ENCODE data around the gene DIPK1B.

DNA sequence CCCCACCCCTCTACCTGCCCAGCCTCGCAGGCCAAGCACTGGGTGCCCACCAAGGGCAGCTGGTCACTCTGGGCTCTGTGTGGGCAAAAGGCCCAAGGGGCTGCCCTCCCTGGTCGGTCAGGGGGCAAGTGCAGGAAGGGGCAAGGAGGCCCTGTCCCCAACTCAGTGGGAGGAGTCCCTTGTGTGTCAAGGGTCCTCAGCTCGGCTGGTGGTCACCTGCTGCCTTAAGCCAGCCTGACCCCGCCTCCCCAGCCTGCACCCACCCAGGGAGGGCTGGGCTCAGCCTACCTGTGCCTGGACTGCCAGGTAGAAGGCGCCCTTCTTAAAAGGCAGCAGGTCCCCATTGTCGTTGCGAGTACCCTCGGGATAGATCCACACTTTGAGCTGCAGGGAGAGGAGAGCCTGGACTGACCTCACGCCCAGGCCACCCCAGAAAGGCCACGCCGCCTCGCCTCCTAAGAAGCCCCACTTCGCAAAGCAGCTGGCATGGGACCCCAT, 36.0 kb upstream of the DIPK1B start:
- TF ChIP-seq, protein P1, sequence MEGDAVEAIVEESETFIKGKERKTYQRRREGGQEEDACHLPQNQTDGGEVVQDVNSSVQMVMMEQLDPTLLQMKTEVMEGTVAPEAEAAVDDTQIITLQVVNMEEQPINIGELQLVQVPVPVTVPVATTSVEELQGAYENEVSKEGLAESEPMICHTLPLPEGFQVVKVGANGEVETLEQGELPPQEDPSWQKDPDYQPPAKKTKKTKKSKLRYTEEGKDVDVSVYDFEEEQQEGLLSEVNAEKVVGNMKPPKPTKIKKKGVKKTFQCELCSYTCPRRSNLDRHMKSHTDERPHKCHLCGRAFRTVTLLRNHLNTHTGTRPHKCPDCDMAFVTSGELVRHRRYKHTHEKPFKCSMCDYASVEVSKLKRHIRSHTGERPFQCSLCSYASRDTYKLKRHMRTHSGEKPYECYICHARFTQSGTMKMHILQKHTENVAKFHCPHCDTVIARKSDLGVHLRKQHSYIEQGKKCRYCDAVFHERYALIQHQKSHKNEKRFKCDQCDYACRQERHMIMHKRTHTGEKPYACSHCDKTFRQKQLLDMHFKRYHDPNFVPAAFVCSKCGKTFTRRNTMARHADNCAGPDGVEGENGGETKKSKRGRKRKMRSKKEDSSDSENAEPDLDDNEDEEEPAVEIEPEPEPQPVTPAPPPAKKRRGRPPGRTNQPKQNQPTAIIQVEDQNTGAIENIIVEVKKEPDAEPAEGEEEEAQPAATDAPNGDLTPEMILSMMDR (IDR thresholded peaks at IDR 0.05), result no peak
- TF ChIP-seq SMAD3 (CRISPR knock-in tag; IDR thresholded peaks at IDR 0.05; ENCODE audit: borderline replicate concordance) (no peak), GABPB1 (CRISPR knock-in tag; IDR thresholded peaks at IDR 0.05) (no peak), SOX15 (CRISPR knock-in tag; IDR thresholded peaks at IDR 0.05) (no peak), ESRRA (CRISPR knock-in tag; IDR thresholded peaks at IDR 0.05; ENCODE audit: borderline replicate concordance) (no peak), TP53 (CRISPR knock-in tag; IDR thresholded peaks at IDR 0.05) (no peak), JUN (CRISPR knock-in tag; IDR thresholded peaks at IDR 0.05) (no peak), ZNF416 (CRISPR knock-in tag; IDR thresholded peaks at IDR 0.05) (no peak)
- TF ChIP-seq, protein P2, sequence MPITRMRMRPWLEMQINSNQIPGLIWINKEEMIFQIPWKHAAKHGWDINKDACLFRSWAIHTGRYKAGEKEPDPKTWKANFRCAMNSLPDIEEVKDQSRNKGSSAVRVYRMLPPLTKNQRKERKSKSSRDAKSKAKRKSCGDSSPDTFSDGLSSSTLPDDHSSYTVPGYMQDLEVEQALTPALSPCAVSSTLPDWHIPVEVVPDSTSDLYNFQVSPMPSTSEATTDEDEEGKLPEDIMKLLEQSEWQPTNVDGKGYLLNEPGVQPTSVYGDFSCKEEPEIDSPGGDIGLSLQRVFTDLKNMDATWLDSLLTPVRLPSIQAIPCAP (CRISPR knock-in tag; IDR thresholded peaks at IDR 0.05), result no peak
- TF ChIP-seq, protein P3, sequence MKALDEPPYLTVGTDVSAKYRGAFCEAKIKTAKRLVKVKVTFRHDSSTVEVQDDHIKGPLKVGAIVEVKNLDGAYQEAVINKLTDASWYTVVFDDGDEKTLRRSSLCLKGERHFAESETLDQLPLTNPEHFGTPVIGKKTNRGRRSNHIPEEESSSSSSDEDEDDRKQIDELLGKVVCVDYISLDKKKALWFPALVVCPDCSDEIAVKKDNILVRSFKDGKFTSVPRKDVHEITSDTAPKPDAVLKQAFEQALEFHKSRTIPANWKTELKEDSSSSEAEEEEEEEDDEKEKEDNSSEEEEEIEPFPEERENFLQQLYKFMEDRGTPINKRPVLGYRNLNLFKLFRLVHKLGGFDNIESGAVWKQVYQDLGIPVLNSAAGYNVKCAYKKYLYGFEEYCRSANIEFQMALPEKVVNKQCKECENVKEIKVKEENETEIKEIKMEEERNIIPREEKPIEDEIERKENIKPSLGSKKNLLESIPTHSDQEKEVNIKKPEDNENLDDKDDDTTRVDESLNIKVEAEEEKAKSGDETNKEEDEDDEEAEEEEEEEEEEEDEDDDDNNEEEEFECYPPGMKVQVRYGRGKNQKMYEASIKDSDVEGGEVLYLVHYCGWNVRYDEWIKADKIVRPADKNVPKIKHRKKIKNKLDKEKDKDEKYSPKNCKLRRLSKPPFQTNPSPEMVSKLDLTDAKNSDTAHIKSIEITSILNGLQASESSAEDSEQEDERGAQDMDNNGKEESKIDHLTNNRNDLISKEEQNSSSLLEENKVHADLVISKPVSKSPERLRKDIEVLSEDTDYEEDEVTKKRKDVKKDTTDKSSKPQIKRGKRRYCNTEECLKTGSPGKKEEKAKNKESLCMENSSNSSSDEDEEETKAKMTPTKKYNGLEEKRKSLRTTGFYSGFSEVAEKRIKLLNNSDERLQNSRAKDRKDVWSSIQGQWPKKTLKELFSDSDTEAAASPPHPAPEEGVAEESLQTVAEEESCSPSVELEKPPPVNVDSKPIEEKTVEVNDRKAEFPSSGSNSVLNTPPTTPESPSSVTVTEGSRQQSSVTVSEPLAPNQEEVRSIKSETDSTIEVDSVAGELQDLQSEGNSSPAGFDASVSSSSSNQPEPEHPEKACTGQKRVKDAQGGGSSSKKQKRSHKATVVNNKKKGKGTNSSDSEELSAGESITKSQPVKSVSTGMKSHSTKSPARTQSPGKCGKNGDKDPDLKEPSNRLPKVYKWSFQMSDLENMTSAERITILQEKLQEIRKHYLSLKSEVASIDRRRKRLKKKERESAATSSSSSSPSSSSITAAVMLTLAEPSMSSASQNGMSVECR (CRISPR knock-in tag; IDR thresholded peaks at IDR 0.05; ENCODE audit: borderline replicate concordance), result no peak
- TF ChIP-seq, protein P4, sequence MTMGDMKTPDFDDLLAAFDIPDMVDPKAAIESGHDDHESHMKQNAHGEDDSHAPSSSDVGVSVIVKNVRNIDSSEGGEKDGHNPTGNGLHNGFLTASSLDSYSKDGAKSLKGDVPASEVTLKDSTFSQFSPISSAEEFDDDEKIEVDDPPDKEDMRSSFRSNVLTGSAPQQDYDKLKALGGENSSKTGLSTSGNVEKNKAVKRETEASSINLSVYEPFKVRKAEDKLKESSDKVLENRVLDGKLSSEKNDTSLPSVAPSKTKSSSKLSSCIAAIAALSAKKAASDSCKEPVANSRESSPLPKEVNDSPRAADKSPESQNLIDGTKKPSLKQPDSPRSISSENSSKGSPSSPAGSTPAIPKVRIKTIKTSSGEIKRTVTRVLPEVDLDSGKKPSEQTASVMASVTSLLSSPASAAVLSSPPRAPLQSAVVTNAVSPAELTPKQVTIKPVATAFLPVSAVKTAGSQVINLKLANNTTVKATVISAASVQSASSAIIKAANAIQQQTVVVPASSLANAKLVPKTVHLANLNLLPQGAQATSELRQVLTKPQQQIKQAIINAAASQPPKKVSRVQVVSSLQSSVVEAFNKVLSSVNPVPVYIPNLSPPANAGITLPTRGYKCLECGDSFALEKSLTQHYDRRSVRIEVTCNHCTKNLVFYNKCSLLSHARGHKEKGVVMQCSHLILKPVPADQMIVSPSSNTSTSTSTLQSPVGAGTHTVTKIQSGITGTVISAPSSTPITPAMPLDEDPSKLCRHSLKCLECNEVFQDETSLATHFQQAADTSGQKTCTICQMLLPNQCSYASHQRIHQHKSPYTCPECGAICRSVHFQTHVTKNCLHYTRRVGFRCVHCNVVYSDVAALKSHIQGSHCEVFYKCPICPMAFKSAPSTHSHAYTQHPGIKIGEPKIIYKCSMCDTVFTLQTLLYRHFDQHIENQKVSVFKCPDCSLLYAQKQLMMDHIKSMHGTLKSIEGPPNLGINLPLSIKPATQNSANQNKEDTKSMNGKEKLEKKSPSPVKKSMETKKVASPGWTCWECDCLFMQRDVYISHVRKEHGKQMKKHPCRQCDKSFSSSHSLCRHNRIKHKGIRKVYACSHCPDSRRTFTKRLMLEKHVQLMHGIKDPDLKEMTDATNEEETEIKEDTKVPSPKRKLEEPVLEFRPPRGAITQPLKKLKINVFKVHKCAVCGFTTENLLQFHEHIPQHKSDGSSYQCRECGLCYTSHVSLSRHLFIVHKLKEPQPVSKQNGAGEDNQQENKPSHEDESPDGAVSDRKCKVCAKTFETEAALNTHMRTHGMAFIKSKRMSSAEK (CRISPR knock-in tag; IDR thresholded peaks at IDR 0.05; ENCODE audit: borderline replicate concordance), result no peak
